Measurements from ENCODE around the gene RAPGEF3.

The RAPGEF3 gene

GRCh38 chr12:47798382-47798948 is 39.8 kb upstream of the RAPGEF3 start:
- H3K4me3 ChIP-seq (ENCODE audit: low read depth, low read length), result no peak overlapping the region
- no peak for TF ChIP-seq CTCF (IDR thresholded peaks at IDR 0.05; ENCODE audit: borderline replicate concordance, insufficient read depth, low read depth, low read length)

- peak; percentile 68 for TF ChIP-seq CTCF (IDR thresholded peaks at IDR 0.05; ENCODE audit: borderline replicate concordance, insufficient read depth, low read depth, low read length)
- H3K4me3 ChIP-seq (ENCODE audit: low read depth, low read length), result no peak overlapping the region
These were observed 38.8 kb upstream of the RAPGEF3 start for GRCh38 chr12:47797441-47797840.

DNA sequence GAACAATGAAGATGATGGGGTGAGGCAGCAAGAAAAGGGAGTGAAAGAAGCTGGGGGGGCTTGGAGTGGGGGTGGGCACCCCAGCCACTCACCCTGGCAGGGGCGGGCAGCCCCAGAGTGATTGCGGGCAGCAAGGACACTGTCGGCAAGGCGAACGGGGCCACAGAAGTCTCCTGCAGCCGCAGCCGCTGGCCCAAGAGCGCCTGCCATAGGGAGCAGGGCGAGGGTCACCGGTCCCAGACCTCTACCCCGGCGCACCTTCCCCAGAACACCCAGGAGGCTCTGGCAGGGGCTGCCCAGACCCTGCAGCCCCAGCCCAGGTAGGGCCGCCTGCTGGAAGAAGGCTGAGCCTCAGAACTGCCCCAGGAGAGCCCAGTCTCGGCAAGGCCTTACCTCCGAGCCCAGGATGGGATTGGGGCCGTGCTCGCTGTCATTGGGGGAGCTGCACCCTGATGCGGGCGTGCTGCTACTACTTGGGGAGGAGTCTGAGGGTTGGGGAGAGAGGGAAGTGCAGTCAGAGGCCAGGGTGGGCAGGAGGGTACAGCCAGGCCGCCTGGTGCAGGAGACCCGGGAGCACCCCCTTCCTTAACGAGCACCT is 37.2 kb upstream of the RAPGEF3 start:
- H3K4me3 ChIP-seq (ENCODE audit: low read depth, low read length), result no peak overlapping the region
- no peak for TF ChIP-seq CTCF (IDR thresholded peaks at IDR 0.05; ENCODE audit: borderline replicate concordance, insufficient read depth, low read depth, low read length)

GRCh38 chr12:47795121-47795813 is 36.6 kb upstream of the RAPGEF3 start:
- no peak overlapping the region for H3K4me3 ChIP-seq (ENCODE audit: low read depth, low read length)
- no peak for TF ChIP-seq CTCF (IDR thresholded peaks at IDR 0.05; ENCODE audit: borderline replicate concordance, insufficient read depth, low read depth, low read length)

- H3K4me3 ChIP-seq (ENCODE audit: low read depth, low read length), result no peak overlapping the region
These were observed 36.0 kb upstream of the RAPGEF3 start for GRCh38 chr12:47794679-47795078.

GRCh38 chr12:47793015-47793681 is 34.5 kb upstream of the RAPGEF3 start:
- H3K4me3 ChIP-seq (ENCODE audit: low read depth, low read length), result no peak overlapping the region
- TF ChIP-seq CTCF (IDR thresholded peaks at IDR 0.05; ENCODE audit: borderline replicate concordance, insufficient read depth, low read depth, low read length), result no peak

More at GRCh38 chr12:47794679-47795078, 36.0 kb upstream of the RAPGEF3 start:
- TF ChIP-seq CTCF (IDR thresholded peaks at IDR 0.05; ENCODE audit: borderline replicate concordance, insufficient read depth, low read depth, low read length), result no peak

All from GM12875 (cell line).